ENCODE measurements around the gene KMT2B.

GRCh38 chr19:35745328-35746086, 27.7 kb downstream of the KMT2B start, which contains the start of the genes PSENEN and U2AF1L4:
- no peak for TF ChIP-seq CTCF (IDR thresholded peaks at IDR 0.05)
- no peak for TF ChIP-seq EZH2 (IDR thresholded peaks at IDR 0.05; ENCODE audit: borderline replicate concordance, insufficient read depth, low read depth, low read length, poor library complexity, severe bottlenecking)
